C4-2B (cell line): ENCODE measurements around the gene COL13A1.

Experiments
- H3K27ac ChIP-seq: fragments of 450-650 bp; 2 replicates; pipeline ENCODE4 v1.5.1; 2017
- CTCF ChIP-seq: fragments of 450-650 bp; conservative IDR thresholded peaks from 2 replicates; pipeline ENCODE4 v1.5.1; 2017; ENCODE audit warnings: mild to moderate bottlenecking
- ZFX ChIP-seq: fragments of 450-650 bp; IDR thresholded peaks from 2 replicates; pipeline ENCODE4 v1.6.1; 2017

Gene COL13A1

GRCh38 chr10:69934768-69935167 lies 133.1 kb downstream of the COL13A1 start:
- TF ChIP-seq CTCF (no peak; the same call in 1 of the 2 replicates), ZFX (no peak)
- H3K27ac ChIP-seq: no peak overlapping the region

- H3K27ac ChIP-seq: no peak overlapping the region
- no peak for TF ChIP-seq ZFX
- no peak for TF ChIP-seq CTCF
These were observed 134.4 kb downstream of the COL13A1 start for GRCh38 chr10:69936091-69936490.

- H3K27ac ChIP-seq: no peak overlapping the region
- TF ChIP-seq CTCF: no peak
- TF ChIP-seq ZFX: no peak
These were observed 136.9 kb downstream of the COL13A1 start for GRCh38 chr10:69938541-69938991.

GRCh38 chr10:69939061-69939460 lies 137.4 kb downstream of the COL13A1 start:
- TF ChIP-seq CTCF (no peak), ZFX (no peak)
- no peak overlapping the region for H3K27ac ChIP-seq

- TF ChIP-seq CTCF (no peak), ZFX (no peak)
- no peak overlapping the region for H3K27ac ChIP-seq
These were observed 137.8 kb downstream of the COL13A1 start for GRCh38 chr10:69939481-69939880.

GRCh38 chr10:69941730-69942129 lies 140.0 kb downstream of the COL13A1 start:
- no peak overlapping the region for H3K27ac ChIP-seq
- TF ChIP-seq ZFX: no peak
- no peak for TF ChIP-seq CTCF

GRCh38 chr10:69943292-69943820 lies 141.7 kb downstream of the COL13A1 start:
- TF ChIP-seq CTCF (no peak), ZFX (no peak)

More at GRCh38 chr10:69943292-69943820, 141.7 kb downstream of the COL13A1 start:
- H3K27ac ChIP-seq: no peak overlapping the region
